DMS53 treated with DMSO at 0.1 percent for 48 hours (cell line): ENCODE results near the gene HRK.

Experiments
- DNase-seq: peaks from one replicate; lab custom pipeline; 2025; ENCODE audit not compliant: unreplicated experiment; lab: John Stamatoyannopoulos, UW

HRK gene

DNA sequence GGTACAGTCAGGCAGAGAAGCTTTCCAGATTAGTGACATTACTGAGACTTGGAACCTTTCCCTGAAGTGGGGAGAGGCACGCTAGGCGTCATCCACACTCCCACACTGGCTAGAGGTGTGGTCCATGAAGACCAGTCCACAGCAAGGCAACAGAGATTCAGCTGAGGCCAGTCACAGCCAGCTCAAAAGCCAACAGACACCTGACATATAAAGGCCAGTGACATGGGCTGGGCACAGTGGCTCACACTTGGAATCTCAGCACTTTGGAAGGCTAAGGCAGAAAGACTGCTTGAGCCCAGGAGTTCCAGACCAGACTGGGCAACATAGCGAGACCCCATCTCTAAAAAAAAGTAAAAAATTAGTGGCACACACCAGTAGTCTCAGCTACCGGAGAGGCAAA is 10.9 kb downstream of the HRK start:
- no peak for DNase-seq

DNA sequence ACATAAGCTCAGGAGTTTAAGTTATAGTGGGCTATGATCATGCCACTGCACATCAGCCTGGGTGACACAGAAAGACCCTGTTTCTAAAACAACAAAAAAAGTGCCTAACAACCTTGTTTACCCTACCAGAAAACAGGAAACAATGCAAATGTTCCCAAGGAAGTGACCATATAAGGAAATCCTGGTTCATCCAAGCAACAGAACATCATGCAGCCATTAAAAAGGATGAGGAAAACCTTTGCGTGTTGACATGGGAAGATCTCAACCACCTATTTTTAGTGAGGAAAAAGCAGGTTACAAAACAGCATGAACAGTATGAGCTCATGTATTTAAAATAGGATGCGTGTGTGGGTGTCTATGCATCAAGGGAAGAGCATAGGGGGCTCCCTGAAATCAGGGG is 13.7 kb downstream of the HRK start:
- no peak for DNase-seq

GRCh38 chr12:116864371-116865160 is 16.7 kb downstream of the HRK start:
- no peak for DNase-seq

- DNase-seq: no peak
These were observed 17.9 kb downstream of the HRK start for GRCh38 chr12:116863275-116863767.

DNA sequence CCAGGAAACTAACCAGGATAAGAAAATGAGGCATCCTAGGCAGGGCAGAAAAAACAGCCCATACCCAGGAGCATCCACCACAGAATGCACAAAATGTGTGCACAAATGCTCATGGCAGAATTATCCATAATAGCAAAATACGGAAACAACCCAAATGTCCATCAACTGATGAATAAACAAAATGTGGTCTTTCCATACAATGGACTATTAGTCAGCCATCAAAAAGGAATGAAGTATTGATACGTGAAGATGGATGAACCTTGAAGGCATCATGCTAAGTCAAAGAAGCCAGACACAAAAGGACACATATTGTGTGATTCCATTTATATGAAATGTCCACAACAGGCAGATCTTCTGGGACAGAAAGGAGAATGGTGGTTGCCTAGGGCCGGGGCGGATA is 19.1 kb downstream of the HRK start:
- DNase-seq: no peak

- DNase-seq: peak; percentile 77
These were observed 19.9 kb downstream of the HRK start for GRCh38 chr12:116861320-116861719.

GRCh38 chr12:116860263-116860662 is 21.0 kb downstream of the HRK start:
- no peak for DNase-seq

DNA sequence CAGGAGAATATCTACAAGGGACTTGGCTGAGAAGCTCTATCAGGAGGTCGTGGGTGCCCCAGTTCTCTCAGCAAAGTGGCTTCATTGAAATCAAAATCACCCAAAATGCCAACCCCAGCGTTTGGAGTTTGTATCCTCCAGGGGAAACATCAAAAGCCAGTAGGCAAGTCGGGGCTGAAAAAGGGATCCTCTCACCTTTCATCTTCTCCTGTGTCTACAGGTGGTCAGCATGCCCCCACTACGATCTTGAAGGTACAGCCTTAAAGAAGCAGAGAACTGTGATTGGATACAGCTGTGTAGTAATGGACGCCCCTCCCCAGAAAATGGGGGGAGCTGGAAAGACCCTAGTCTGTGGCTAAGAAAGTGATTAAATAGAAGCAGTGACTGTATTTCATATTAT is 22.2 kb downstream of the HRK start:
- no peak for DNase-seq

- DNase-seq: no peak
These were observed 24.5 kb downstream of the HRK start for GRCh38 chr12:116856729-116857128.

DNA sequence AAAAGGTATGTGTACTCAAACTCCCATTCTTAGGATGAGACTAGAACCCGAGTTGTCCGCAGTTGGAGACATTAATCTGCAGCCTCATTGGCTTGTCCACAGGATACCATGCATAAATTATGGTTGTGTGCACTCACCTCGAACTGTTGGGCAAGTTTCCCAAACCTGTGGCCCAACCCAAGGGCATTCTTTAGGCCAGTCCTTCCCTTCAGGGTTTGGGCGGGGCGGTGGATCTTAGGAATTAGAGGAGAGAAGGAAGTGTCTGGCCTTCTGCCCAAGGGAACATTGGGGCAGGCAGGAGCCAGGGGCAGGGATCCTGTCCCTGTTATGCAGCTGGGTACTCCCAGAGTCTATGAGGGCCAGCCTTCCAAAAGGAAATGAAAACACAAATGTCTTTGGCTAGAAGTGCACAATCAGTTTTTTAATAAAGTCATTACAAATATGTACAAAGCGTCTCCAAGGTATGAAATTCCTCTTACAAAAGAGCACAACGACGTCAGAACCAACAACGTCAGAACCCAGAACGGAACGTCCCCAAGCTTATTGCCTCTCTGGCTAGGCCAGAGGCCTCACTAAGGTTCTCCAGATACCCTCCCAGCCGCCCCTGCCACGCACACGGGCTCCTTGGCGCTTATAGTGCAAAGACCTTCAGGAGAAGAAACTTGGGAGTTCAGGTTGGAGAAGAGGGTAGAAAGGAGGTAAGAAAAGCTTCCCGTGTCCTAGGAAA is 25.3 kb downstream of the HRK start:
- no peak for DNase-seq

GRCh38 chr12:116853507-116853906 is 27.7 kb downstream of the HRK start:
- no peak for DNase-seq

GRCh38 chr12:116852303-116852702 is 28.9 kb downstream of the HRK start:
- DNase-seq: no peak

DNA sequence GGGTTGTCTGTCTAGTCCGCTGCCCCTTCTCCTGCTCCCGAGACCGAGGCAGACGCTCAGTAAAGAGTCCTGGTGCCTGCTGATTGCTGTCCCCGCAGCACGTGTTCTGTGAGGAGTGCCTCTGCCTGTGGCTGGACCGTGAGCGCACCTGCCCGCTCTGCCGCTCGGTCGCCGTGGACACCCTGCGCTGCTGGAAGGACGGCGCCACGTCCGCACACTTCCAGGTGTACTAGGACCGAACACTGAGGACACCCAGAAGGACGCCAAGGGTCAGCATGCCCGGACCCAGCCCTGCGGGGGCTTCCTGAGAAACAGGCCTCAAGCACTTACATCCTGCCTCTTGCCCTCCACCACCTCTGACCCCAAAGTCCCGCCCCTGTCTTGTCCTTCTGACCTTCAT is 32.0 kb downstream of the HRK start:
- DNase-seq: no peak

- no peak for DNase-seq
These were observed 38.2 kb downstream of the HRK start for GRCh38 chr12:116843085-116843484.

DNA sequence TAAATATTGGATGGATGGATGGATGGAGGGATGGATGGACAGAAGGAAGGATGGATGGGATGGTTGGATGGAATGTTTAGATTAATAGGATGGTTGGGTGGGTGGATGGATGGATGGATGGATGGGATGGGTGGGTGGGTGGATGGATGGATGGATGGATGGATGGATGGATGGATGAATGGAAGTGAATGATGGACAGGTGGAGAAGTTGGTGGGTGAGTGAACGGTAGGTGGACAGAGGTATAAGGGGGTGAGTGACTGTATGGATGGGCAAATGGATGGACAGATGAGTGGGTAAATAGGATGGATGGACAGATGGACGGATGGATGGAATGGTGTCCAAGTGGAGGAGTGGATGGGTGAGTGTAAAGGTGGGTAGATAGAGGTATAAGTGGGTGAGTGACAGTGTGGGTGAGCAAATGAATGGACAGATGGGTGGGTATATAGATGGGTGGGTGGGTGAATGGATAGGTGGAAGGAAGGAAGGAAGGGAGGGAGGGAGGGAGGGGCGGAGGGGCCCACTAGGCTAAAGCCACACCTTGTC is 41.9 kb downstream of the HRK start:
- DNase-seq: no peak

DNA sequence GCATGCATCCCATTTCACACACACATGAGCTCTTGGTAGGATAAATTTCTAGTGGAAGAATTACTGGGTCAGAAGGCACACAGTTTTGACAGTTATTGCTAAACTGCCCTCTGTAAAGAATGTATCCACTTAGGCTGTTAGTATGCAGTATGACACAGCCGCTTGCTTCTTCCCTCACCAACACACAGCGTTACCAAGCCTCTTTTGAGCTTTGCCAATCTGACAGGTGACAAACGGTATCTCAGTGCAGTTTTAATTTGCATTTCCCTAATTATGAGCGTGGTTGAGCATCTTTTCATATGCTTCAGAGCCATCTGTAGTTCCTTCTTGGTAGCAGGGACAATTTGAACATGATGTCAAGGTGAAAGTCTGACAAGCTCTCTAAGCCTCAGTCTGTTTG is 42.9 kb downstream of the HRK start:
- DNase-seq: no peak

GRCh38 chr12:116837097-116837496 is 44.1 kb downstream of the HRK start:
- no peak for DNase-seq

DNA sequence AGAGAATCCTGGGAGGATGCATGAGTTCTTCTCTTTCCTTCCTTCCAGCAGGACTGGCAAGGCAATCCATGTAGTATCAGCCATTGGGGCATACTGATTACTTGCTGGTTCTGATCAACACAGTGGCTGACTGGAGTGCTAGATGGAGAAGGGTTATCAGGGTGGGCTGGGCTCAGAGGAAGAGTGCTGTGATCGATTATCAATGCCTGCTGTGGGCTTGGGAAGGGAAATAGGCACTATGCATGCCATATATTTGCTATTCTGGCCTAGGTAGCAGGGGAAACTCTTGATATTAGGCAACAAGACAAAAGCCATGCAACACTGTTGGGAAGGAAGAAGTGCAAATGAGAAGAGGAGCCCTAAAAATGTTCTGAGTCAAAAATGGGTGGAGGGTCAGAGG is 45.8 kb downstream of the HRK start:
- no peak for DNase-seq

DNA sequence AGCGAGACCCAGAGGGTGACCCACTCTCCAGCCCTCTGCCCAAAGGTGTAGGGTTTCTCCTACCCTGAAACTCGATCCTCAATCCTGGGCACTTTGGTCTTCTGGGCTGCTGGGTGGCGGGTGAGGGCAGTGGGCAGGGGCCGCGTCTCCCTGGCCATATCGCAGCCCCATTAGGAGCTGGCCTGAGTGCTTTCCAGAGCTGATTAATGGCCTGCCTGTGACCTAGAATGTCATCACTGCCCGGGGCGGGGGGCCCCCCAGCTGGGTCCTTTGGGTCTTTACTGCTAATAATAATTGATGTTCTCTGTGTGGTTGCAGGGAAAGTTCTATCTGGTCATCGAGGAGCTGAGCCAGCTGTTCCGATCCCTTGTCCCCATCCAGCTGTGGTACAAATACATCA is 47.8 kb downstream of the HRK start:
- DNase-seq: no peak

DNA sequence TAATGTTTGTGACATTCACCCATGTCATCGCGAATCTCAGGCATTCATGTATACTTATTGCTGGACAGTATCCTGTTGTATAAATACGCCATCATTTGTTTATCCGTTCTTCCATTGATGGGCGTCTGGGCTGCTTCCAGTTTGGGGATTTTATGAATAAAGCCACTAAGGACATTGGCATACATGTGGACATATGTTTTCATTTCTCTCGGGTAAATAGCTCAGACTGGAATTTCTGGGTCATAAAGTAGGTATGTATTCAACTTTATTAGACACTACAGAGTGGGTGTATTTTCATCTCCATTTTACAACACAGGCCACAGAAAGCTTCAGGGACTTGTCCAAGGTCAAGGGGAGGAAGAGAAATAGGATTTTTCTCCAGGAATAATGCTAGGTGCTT is 48.9 kb downstream of the HRK start:
- no peak for DNase-seq

DNA sequence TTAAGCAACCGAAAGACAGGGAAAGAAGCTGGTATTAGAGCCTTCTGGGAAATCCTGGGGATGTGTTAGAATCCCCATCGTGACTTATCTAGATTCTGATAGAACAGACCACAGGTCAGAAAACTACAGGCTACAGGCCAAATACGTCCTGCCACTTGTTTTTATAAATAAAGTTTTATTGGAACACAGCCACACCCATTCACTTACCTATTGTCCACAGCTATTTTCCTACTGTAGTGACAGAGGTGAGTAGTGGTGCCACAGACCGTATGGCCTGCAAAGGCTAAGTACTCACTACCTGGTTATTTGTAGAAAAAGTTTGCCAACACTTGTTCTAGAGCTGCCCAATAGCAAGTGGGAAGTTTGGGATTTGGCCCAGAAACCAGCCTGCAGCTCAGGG is 53.8 kb downstream of the HRK start:
- DNase-seq: no peak

GRCh38 chr12:116821291-116821690 is 60.0 kb downstream of the HRK start:
- no peak for DNase-seq
